ENCODE results near the gene RNF31.

The RNF31 gene

DNA sequence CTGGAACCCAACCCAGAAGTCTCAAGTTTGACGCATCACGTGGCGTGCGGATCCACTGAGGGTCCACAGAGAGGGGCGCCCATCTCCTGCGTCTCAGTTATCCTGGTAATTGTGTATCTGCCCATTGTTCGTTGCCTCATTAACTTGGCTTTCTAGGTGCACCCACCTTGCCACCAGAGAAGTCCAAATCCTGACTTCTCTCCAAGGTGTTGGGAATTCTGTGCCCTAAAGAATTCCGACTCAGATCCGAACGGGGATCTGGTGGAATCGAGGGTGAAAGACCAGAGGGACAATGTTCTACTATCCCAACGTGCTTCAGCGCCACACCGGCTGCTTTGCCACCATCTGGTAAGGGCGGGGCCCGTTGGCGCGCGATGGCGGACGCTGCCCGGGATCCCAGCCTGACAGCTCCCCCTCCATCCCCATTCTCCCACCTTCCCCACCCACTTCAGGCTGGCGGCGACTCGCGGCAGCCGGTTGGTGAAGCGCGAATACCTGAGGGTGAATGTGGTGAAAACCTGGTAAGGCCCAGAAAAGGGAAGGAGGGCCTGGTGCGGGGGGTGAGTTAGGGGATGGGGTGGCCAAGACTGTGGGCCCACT, 25.1 kb downstream of the RNF31 start:
- Histone ChIP-seq H3K27me3 (ENCODE audit: insufficient read depth, poor library complexity, severe bottlenecking) (no peaks in the 10 kb centered on the region), H3K27ac (replicated peaks) (no peak overlapping the region), H3K4me3 (replicated peaks; ENCODE audit: insufficient read depth, low read length) (no peak overlapping the region)
- TF ChIP-seq POLR2AphosphoS5 (IDR thresholded peaks at IDR 0.05; ENCODE audit: low read depth): no peak
- TF ChIP-seq, protein P1, sequence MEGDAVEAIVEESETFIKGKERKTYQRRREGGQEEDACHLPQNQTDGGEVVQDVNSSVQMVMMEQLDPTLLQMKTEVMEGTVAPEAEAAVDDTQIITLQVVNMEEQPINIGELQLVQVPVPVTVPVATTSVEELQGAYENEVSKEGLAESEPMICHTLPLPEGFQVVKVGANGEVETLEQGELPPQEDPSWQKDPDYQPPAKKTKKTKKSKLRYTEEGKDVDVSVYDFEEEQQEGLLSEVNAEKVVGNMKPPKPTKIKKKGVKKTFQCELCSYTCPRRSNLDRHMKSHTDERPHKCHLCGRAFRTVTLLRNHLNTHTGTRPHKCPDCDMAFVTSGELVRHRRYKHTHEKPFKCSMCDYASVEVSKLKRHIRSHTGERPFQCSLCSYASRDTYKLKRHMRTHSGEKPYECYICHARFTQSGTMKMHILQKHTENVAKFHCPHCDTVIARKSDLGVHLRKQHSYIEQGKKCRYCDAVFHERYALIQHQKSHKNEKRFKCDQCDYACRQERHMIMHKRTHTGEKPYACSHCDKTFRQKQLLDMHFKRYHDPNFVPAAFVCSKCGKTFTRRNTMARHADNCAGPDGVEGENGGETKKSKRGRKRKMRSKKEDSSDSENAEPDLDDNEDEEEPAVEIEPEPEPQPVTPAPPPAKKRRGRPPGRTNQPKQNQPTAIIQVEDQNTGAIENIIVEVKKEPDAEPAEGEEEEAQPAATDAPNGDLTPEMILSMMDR (IDR thresholded peaks at IDR 0.05; ENCODE audit: insufficient read depth, low read length): no peak
- TF ChIP-seq GABPA (IDR thresholded peaks at IDR 0.05; ENCODE audit: low read depth): no peak
- TF ChIP-seq, protein P2, sequence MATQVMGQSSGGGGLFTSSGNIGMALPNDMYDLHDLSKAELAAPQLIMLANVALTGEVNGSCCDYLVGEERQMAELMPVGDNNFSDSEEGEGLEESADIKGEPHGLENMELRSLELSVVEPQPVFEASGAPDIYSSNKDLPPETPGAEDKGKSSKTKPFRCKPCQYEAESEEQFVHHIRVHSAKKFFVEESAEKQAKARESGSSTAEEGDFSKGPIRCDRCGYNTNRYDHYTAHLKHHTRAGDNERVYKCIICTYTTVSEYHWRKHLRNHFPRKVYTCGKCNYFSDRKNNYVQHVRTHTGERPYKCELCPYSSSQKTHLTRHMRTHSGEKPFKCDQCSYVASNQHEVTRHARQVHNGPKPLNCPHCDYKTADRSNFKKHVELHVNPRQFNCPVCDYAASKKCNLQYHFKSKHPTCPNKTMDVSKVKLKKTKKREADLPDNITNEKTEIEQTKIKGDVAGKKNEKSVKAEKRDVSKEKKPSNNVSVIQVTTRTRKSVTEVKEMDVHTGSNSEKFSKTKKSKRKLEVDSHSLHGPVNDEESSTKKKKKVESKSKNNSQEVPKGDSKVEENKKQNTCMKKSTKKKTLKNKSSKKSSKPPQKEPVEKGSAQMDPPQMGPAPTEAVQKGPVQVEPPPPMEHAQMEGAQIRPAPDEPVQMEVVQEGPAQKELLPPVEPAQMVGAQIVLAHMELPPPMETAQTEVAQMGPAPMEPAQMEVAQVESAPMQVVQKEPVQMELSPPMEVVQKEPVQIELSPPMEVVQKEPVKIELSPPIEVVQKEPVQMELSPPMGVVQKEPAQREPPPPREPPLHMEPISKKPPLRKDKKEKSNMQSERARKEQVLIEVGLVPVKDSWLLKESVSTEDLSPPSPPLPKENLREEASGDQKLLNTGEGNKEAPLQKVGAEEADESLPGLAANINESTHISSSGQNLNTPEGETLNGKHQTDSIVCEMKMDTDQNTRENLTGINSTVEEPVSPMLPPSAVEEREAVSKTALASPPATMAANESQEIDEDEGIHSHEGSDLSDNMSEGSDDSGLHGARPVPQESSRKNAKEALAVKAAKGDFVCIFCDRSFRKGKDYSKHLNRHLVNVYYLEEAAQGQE (IDR thresholded peaks at IDR 0.05; ENCODE audit: insufficient replicate concordance, low read depth): no peak
- TF ChIP-seq SPI1 (IDR thresholded peaks at IDR 0.05; ENCODE audit: borderline replicate concordance, low read depth): no peak
- DNase-seq (ENCODE audit: low read depth in 1 of 2, low spot score in 1 of 2): no peak

DNA sequence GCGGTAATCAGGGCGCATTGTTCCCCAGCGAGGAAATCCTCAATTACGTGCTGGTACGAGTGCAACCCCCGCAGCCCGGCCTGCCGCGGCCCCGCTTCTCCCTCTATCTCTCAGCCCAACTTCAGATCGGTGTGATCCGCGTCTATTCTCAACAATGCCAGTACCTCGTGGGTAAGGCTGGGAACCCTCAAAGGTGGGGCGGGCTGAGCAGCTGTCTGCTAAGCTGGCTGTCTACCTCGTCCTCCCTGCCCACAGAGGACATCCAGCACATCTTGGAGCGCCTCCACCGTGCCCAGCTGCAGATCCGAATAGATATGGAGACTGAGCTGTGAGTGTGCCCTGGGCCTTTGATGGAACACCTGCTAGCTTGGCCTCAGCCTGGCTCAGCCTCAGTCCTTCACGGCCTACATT, 25.6 kb downstream of the RNF31 start:
- H3K27ac ChIP-seq (replicated peaks): no peak overlapping the region
- TF ChIP-seq GABPA (IDR thresholded peaks at IDR 0.05; ENCODE audit: low read depth): no peak
- TF ChIP-seq, protein P2 (IDR thresholded peaks at IDR 0.05; ENCODE audit: insufficient replicate concordance, low read depth): no peak
- TF ChIP-seq, protein P1 (IDR thresholded peaks at IDR 0.05; ENCODE audit: insufficient read depth, low read length): no peak
- no peak for TF ChIP-seq SPI1 (IDR thresholded peaks at IDR 0.05; ENCODE audit: borderline replicate concordance, low read depth)
- no peak for TF ChIP-seq POLR2AphosphoS5 (IDR thresholded peaks at IDR 0.05; ENCODE audit: low read depth)
- DNase-seq (ENCODE audit: low read depth in 1 of 2, low spot score in 1 of 2): no peak
- H3K4me3 ChIP-seq (replicated peaks; ENCODE audit: insufficient read depth, low read length): no peak overlapping the region
- no peaks in the 10 kb centered on the region for H3K27me3 ChIP-seq (ENCODE audit: insufficient read depth, poor library complexity, severe bottlenecking)

DNA sequence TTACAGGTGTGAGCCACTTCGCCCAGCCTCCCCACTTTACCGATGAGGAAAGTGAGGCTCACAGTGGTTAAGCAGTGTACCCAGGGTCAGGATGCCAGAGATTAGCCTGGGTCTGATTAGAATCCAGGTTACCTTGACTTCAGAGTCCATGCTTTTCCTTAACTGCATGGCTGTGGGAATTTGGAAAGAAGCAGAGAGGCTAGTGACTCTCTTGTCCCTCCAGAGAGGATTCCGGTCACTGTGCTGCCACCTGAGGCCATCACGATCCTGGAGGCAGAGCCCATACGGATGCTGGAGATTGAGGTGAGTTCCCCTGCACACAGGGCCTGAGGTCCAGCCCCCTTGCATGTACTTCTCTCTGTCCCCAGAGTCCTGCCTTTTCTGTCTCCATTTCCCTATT, 29.3 kb downstream of the RNF31 start:
- H3K27ac ChIP-seq (replicated peaks): no peak overlapping the region
- H3K27me3 ChIP-seq (ENCODE audit: insufficient read depth, poor library complexity, severe bottlenecking): no peaks in the 10 kb centered on the region
- TF ChIP-seq POLR2AphosphoS5 (IDR thresholded peaks at IDR 0.05; ENCODE audit: low read depth) (no peak), GABPA (IDR thresholded peaks at IDR 0.05; ENCODE audit: low read depth) (no peak), SPI1 (IDR thresholded peaks at IDR 0.05; ENCODE audit: borderline replicate concordance, low read depth) (no peak)
- TF ChIP-seq, protein P2 (IDR thresholded peaks at IDR 0.05; ENCODE audit: insufficient replicate concordance, low read depth): no peak
- TF ChIP-seq, protein P1 (IDR thresholded peaks at IDR 0.05; ENCODE audit: insufficient read depth, low read length): no peak

More for the DNA sequence above, 29.3 kb downstream of the RNF31 start:
- H3K4me3 ChIP-seq (replicated peaks; ENCODE audit: insufficient read depth, low read length): no peak overlapping the region
- no peak for DNase-seq (ENCODE audit: low read depth in 1 of 2, low spot score in 1 of 2)

All from HL-60 (cell line).